Mesenchymal stem cell (in vitro differentiated cells and primary cell): ENCODE results near the gene ZBTB7C.

Source experiments
- DNase-seq: peaks from one replicate; pipeline ENCODE4 v3.0.0-alpha.2; 2013
- H2AFZ ChIP-seq: one replicate; pipeline ENCODE4 v1.6.1; 2013; ENCODE audit warnings: low read depth, mild to moderate bottlenecking, control low read depth, inconsistent platforms, low read length, moderate library complexity
- H2AK5ac ChIP-seq: 2 replicates; pipeline ENCODE4 v1.6.1; 2013; ENCODE audit warnings: low read length, moderate library complexity, mild to moderate bottlenecking, inconsistent platforms; ENCODE audit not compliant: severe bottlenecking
- H2BK120ac ChIP-seq: one replicate; pipeline ENCODE4 v1.6.1; 2013; ENCODE audit warnings: low read depth, mild to moderate bottlenecking, inconsistent platforms, low read length, moderate library complexity
- H2BK12ac ChIP-seq, 2 experiments: one replicate each; pipeline ENCODE4 v1.6.1; 2013; ENCODE audit warnings: inconsistent platforms in 2 of 2, low read length in 2 of 2, mild to moderate bottlenecking in 2 of 2, moderate library complexity in 2 of 2, control low read depth in 1 of 2
- H2BK15ac ChIP-seq: one replicate; pipeline ENCODE4 v1.6.1; 2013; ENCODE audit warnings: mild to moderate bottlenecking, low read depth, inconsistent platforms; ENCODE audit not compliant: poor library complexity, severe bottlenecking
- H2BK5ac ChIP-seq: 2 replicates; pipeline ENCODE4 v1.6.1; 2013; ENCODE audit warnings: low read depth, mild to moderate bottlenecking, low read length, control low read depth, inconsistent platforms; ENCODE audit not compliant: poor library complexity, severe bottlenecking
- H3K14ac ChIP-seq, 2 experiments: one replicate each; pipeline ENCODE4 v1.6.1; 2013; ENCODE audit warnings: inconsistent platforms in 2 of 2, low read length in 2 of 2, control low read depth in 1 of 2, mild to moderate bottlenecking in 1 of 2, moderate library complexity in 1 of 2
- H3K18ac ChIP-seq, 2 experiments: one replicate each; pipeline ENCODE4 v1.6.1; 2013; ENCODE audit warnings: inconsistent platforms in 2 of 2, low read length in 2 of 2, control low read depth in 1 of 2, low read depth in 1 of 2, mild to moderate bottlenecking in 1 of 2
- H3K23ac ChIP-seq, 2 experiments: one replicate each; pipeline ENCODE4 v1.6.1; 2013; ENCODE audit warnings: inconsistent platforms in 2 of 2, low read length in 2 of 2, mild to moderate bottlenecking in 2 of 2, moderate library complexity in 2 of 2, control low read depth in 1 of 2
- H3K27ac ChIP-seq: 2 replicates; pipeline ENCODE4 v1.5.1; 2013; ENCODE audit warnings: mild to moderate bottlenecking, moderate library complexity, low read length, control low read depth, inconsistent platforms; ENCODE audit not compliant: poor library complexity, severe bottlenecking
- H3K27me3 ChIP-seq, 2 experiments: 2 replicates each; pipeline versions ENCODE4 v1.6.1 to v1.7.0; 2013; ENCODE audit warnings: low read length in 2 of 2, mild to moderate bottlenecking in 2 of 2, moderate library complexity in 2 of 2, control low read depth in 1 of 2, inconsistent platforms in 1 of 2; ENCODE audit not compliant: control insufficient read depth in 1 of 2, insufficient read depth in 1 of 2
- H3K36me3 ChIP-seq, 2 experiments: 2 replicates each; pipeline versions ENCODE4 v1.6.1 to v1.7.0; 2013; ENCODE audit warnings: low read length in 2 of 2, control low read depth in 1 of 2, inconsistent platforms in 1 of 2, low read depth in 1 of 2, mild to moderate bottlenecking in 1 of 2; ENCODE audit not compliant: insufficient read depth in 2 of 2, control insufficient read depth in 1 of 2
- H3K4ac ChIP-seq, 2 experiments: one replicate each; pipeline ENCODE4 v1.6.1; 2013; ENCODE audit warnings: inconsistent platforms in 2 of 2, low read length in 2 of 2, mild to moderate bottlenecking in 2 of 2, moderate library complexity in 2 of 2, control low read depth in 1 of 2, low read depth in 1 of 2
- H3K4me1 ChIP-seq: 2 replicates; pipeline ENCODE4 v1.6.1; 2013; ENCODE audit warnings: low read depth, low read length, control low read depth; ENCODE audit not compliant: control insufficient read depth, insufficient read depth
- H3K4me2 ChIP-seq: 2 replicates; pipeline ENCODE4 v1.6.1; 2013; ENCODE audit warnings: low read length, mild to moderate bottlenecking, inconsistent platforms; ENCODE audit not compliant: poor library complexity, severe bottlenecking
- H3K4me3 ChIP-seq, 2 experiments: 2 replicates each; pipeline versions ENCODE4 v1.5.1 to v1.7.0; 2013; ENCODE audit warnings: low read length in 2 of 2, mild to moderate bottlenecking in 2 of 2, control low read depth in 1 of 2, low read depth in 1 of 2; ENCODE audit not compliant: insufficient read depth in 1 of 2
- H3K79me1 ChIP-seq: replicated peaks from 2 replicates; pipeline ENCODE4 v1.6.1; 2013; ENCODE audit warnings: mild to moderate bottlenecking, control low read depth, low read length, inconsistent platforms; ENCODE audit not compliant: poor library complexity, severe bottlenecking
- H3K9ac ChIP-seq: 2 replicates; pipeline ENCODE4 v1.7.0; 2013; ENCODE audit warnings: mild to moderate bottlenecking, low read length, moderate library complexity
- H3K9me3 ChIP-seq: 2 replicates; pipeline ENCODE4 v1.7.0; 2013; ENCODE audit warnings: mild to moderate bottlenecking, low read length; ENCODE audit not compliant: control insufficient read depth
- H4K8ac ChIP-seq: one replicate; pipeline ENCODE4 v1.6.1; 2013; ENCODE audit warnings: inconsistent platforms, mild to moderate bottlenecking, low read length, moderate library complexity
- H4K91ac ChIP-seq: one replicate; pipeline ENCODE4 v1.6.1; 2013; ENCODE audit warnings: mild to moderate bottlenecking, low read length, inconsistent platforms
- WGBS: methylation state at CpG from one replicate; pipeline ENCODE4 v1.1.7; 2013; ENCODE audit warnings: mixed read lengths; 5-methylcytosine and 5-hydroxymethylcytosine counted together

ZBTB7C gene

GRCh38 chr18:48036641-48037421 lies 372.4 kb downstream of the ZBTB7C start:
- H2BK5ac ChIP-seq, result no peak overlapping the region
- H4K91ac ChIP-seq, result no peak overlapping the region
- no peak overlapping the region for H3K9ac ChIP-seq
- no peaks in the 10 kb centered on the region for H3K36me3 ChIP-seq
- peak overlapping the region; percentile 19 for H2AK5ac ChIP-seq
- no peaks in the 10 kb centered on the region for H3K79me1 ChIP-seq
- no peak overlapping the region for H3K23ac ChIP-seq
- H2BK120ac ChIP-seq, result no peak overlapping the region
- WGBS, result 84% methylated on average over 14 of the region's 14 CpGs
- H3K14ac ChIP-seq, result no peak overlapping the region
- H3K4ac ChIP-seq, result no peak overlapping the region
- DNase-seq, result no peak
- no peak overlapping the region for H2AFZ ChIP-seq
- H3K4me2 ChIP-seq, result no peak overlapping the region
- H3K4me3 ChIP-seq, result no peak overlapping the region
- H4K8ac ChIP-seq, result no peak overlapping the region
- H2BK15ac ChIP-seq, result no peak overlapping the region
- H3K9me3 ChIP-seq, result no peaks in the 10 kb centered on the region
- H3K27ac ChIP-seq, result no peak overlapping the region
- H3K4me1 ChIP-seq, result peaks cover 13% of the 10 kb centered on the region
- H3K18ac ChIP-seq, result no peak overlapping the region
- H3K27me3 ChIP-seq, result peaks cover 0 to 4% of the 10 kb centered on the region in 2 experiments
- no peak overlapping the region for H2BK12ac ChIP-seq

DNA sequence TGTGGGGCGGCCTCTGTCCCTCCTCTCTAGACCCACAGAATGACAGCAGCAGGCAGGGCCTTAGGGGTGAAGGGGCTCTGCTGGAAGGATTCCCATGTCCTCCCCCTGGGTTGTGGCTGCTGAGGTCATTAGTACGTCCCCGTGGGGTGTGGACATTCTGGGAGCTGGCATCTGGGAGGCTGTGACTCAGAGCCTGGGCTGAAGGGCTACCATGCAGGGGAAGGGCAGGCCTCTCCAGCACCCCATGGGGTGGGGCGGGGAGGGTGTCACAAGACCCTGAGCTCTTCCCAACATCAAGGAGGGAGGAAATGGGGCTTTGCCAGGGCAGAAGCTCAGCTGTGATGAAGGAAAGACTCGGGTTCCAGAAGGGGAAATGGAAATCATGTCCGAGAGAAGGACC lies 373.0 kb downstream of the ZBTB7C start:
- WGBS, result 82% methylated on average over 5 of the region's 6 CpGs

DNA sequence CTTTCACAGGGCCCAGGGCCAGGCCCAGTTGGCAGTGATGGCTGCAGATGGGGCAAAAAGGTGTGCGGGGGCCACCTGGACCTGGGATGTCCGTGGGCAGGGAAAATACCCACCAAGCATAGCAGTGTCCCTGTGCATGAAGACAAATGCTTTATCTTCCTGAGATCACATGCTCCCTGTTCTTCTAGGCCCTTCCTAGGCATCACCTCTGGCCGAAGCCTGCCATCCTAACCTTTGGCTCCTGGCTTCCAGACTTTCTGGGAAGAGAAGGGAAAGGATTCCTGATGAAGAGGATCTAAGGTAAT lies 373.7 kb downstream of the ZBTB7C start:
- H3K27ac ChIP-seq, result no peak overlapping the region
- H3K9me3 ChIP-seq, result no peaks in the 10 kb centered on the region
- no peak overlapping the region for H3K14ac ChIP-seq
- H3K27me3 ChIP-seq, result no peaks in the 10 kb centered on the region
- H3K79me1 ChIP-seq, result no peaks in the 10 kb centered on the region
- no peak overlapping the region for H3K9ac ChIP-seq
- no peak overlapping the region for H3K4me3 ChIP-seq
- H2BK12ac ChIP-seq, result no peak overlapping the region
- 77% methylated on average over 3 of the region's 3 CpGs for WGBS
- H2BK15ac ChIP-seq, result no peak overlapping the region
- H3K23ac ChIP-seq, result no peak overlapping the region
- H2AK5ac ChIP-seq, result no peak overlapping the region
- no peaks in the 10 kb centered on the region for H3K36me3 ChIP-seq
- H3K4me2 ChIP-seq, result no peak overlapping the region
- no peak overlapping the region for H2BK120ac ChIP-seq
- no peak overlapping the region for H2BK5ac ChIP-seq
- H3K4me1 ChIP-seq, result peaks cover 13% of the 10 kb centered on the region
- no peak overlapping the region for H2AFZ ChIP-seq
- H4K91ac ChIP-seq, result no peak overlapping the region
- H4K8ac ChIP-seq, result no peak overlapping the region
- H3K4ac ChIP-seq, result no peak overlapping the region
- no peak overlapping the region for H3K18ac ChIP-seq
- no peak for DNase-seq

More for the DNA sequence above, 373.0 kb downstream of the ZBTB7C start:
- Histone ChIP-seq H3K9ac (no peak overlapping the region), H2BK12ac (no peak overlapping the region), H3K79me1 (no peaks in the 10 kb centered on the region), H3K36me3 (no peaks in the 10 kb centered on the region), H3K4ac (no peak overlapping the region), H3K4me3 (no peak overlapping the region), H3K9me3 (no peaks in the 10 kb centered on the region), H2AK5ac (no peak overlapping the region), H4K8ac (no peak overlapping the region), H2BK15ac (no peak overlapping the region), H3K4me1 (peaks cover 13% of the 10 kb centered on the region), H3K18ac (no peak overlapping the region), H3K27me3 (peaks cover 0 to 3% of the 10 kb centered on the region in 2 experiments), H2AFZ (no peak overlapping the region), H2BK5ac (no peak overlapping the region), H2BK120ac (no peak overlapping the region), H3K14ac (no peak overlapping the region), H4K91ac (no peak overlapping the region), H3K27ac (no peak overlapping the region), H3K23ac (no peak overlapping the region), H3K4me2 (no peak overlapping the region)
- DNase-seq, result no peak

DNA sequence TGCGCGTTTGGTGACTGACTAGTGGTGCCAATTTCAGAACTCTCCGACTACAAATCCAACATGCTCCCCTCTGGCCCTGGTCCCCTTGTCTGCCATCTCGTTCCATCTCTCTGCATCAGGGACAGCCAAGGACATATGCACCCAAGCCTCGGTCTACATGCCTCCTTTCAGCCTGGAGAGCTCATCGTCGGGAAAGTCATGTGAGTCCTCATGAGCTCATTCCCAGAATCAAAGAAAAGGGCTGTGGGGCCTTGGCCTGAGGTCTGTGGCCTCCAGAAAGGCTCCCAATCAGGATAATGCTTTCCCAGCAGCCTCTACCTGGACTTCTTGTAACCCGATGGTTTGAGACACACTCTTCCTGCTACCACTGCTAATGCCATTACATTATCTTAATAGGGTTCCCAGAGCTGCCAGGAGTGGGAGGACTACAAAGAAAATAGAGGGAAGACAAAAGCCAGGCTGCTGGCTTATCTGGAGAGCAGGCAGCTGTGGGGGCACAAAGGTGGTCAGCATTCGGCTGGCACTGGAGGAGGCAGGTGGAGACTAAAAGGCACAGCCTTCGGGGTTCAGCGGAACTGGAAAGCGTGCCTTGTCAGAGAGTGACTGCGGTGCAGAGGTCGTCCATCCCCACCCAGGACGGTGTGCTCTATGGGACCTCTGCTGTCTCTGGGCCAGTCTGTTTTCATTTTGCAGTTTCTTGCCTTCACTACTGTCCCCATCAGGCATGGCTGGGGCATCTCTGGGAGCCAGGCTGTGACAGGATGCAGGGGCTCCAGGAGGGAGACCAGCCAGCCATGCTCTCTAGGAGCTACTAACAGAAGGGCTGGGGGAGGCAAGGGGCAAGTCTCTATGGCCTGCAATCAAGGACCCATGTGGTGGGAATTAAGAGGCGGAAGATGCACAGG lies 374.3 kb downstream of the ZBTB7C start:
- H3K4me3 ChIP-seq, result no peak overlapping the region
- H3K4me2 ChIP-seq, result no peak overlapping the region
- no peaks in the 10 kb centered on the region for H3K9me3 ChIP-seq
- H2AFZ ChIP-seq, result no peak overlapping the region
- H2AK5ac ChIP-seq, result no peak overlapping the region
- H3K9ac ChIP-seq, result no peak overlapping the region
- no peak for DNase-seq
- H3K27ac ChIP-seq, result no peak overlapping the region
- no peak overlapping the region for H2BK120ac ChIP-seq
- no peak overlapping the region for H3K4ac ChIP-seq
- no peaks in the 10 kb centered on the region for H3K36me3 ChIP-seq
- no peaks in the 10 kb centered on the region for H3K79me1 ChIP-seq
- H2BK5ac ChIP-seq, result no peak overlapping the region
- peaks cover 0 to under 1% of the 10 kb centered on the region in 2 experiments for H3K27me3 ChIP-seq
- H3K18ac ChIP-seq, result no peak overlapping the region
- H2BK12ac ChIP-seq, result no peak overlapping the region
- no peak overlapping the region for H4K8ac ChIP-seq
- H2BK15ac ChIP-seq, result no peak overlapping the region
- H3K4me1 ChIP-seq, result peaks cover 13% of the 10 kb centered on the region
- H4K91ac ChIP-seq, result no peak overlapping the region
- 84% methylated on average over 16 of the region's 16 CpGs for WGBS
- no peak overlapping the region for H3K14ac ChIP-seq
- no peak overlapping the region for H3K23ac ChIP-seq
